GM12878 (cell line): Measurements from ENCODE around the gene S1PR2. TPM values are rescaled to one million over a fixed set of nuclear protein-coding genes. Genes with fewer than 3 reads are reported as not detected.

Source experiments
- ATAC-seq: fragments of 200-7000 bp; cut with Tn5 transposase; 3 replicates; pipeline ENCODE4 v1.9.1; 2020; ENCODE audit warnings: mild to moderate bottlenecking, moderate library complexity
- BruUV-seq: library from RNA; stranded (reverse); fragments of 400-500 nt; replicated peaks from 2 replicates; lab custom pipeline; 2021; lab: Mats Ljungman, UMichigan
- CTCF ChIA-PET: fragments of 300-600 bp; sonication (Branson Sonifier 250); formaldehyde crosslinking; extraction: SDS; loops from one replicate; lab custom pipeline; 2021; ENCODE audit warnings: inconsistent platforms; lab: Yijun Ruan, JAX
- POLR2A ChIA-PET: fragments of 350-600 bp; formaldehyde crosslinking; extraction: SDS; loops from one replicate; lab custom pipeline; 2021; ENCODE audit warnings: inconsistent platforms; lab: Charles Lee
- RAD21 ChIA-PET: fragments of 300-600 bp; sonication (Branson Sonifier 250); formaldehyde crosslinking; loops from one replicate; lab custom pipeline; 2023; ENCODE audit warnings: antibody characterized with exemption; ENCODE audit not compliant: unreplicated experiment; lab: Charles Lee
- SMC1A ChIA-PET: fragments of 300-600 bp; sonication (Branson Sonifier 250); formaldehyde crosslinking; loops from one replicate; lab custom pipeline; 2023; ENCODE audit not compliant: unreplicated experiment, uncharacterized antibody; lab: Charles Lee
- DNase-seq: peaks from one replicate; pipeline ENCODE4 v3.0.0-alpha.2; 2011; ENCODE audit warnings: low read depth, low spot score
- FAIRE-seq: peaks from 3 replicates; lab custom pipeline; 2011; peaks lifted over from hg19 to GRCh38; lab: Jason Lieb, UNC
- H2AFZ ChIP-seq: 2 replicates; pipeline ENCODE4 v1.6.0; 2011; ENCODE audit warnings: low read depth, low read length, control low read depth; ENCODE audit not compliant: control insufficient read depth
- H3K27ac ChIP-seq: 2 replicates; pipeline ENCODE4 v1.5.1; 2011; ENCODE audit warnings: control low read depth; ENCODE audit not compliant: control insufficient read depth, insufficient read depth
- H3K27me3 ChIP-seq, 2 experiments: replicated peaks in 1 of 2; 2 replicates each; pipeline versions ENCODE4 v1.6.0 to v1.6.1; 2011; ENCODE audit warnings: low read length in 1 of 2; ENCODE audit not compliant: control insufficient read depth in 2 of 2, insufficient read depth in 2 of 2
- H3K36me3 ChIP-seq, 2 experiments: 2 replicates each; pipeline ENCODE4 v1.5.1; 2011; ENCODE audit warnings: low read length in 1 of 2; ENCODE audit not compliant: control insufficient read depth in 2 of 2, insufficient read depth in 2 of 2
- H3K4me1 ChIP-seq: 2 replicates; pipeline ENCODE4 v1.6.1; 2011; ENCODE audit warnings: mild to moderate bottlenecking, low read length, moderate library complexity, mixed read lengths; ENCODE audit not compliant: control insufficient read depth, insufficient read depth
- H3K4me2 ChIP-seq: 2 replicates; pipeline ENCODE4 v1.6.0; 2011; ENCODE audit warnings: control low read depth; ENCODE audit not compliant: control insufficient read depth, insufficient read depth
- H3K4me3 ChIP-seq: fragments of 200-600 bp; sonication (generic); 2 replicates; pipeline ENCODE4 v1.5.1; 2016
- H3K79me2 ChIP-seq: 2 replicates; pipeline ENCODE4 v1.6.0; 2011; ENCODE audit warnings: low read length; ENCODE audit not compliant: control insufficient read depth, insufficient read depth
- H3K9ac ChIP-seq: 2 replicates; pipeline ENCODE4 v1.8.0; 2011; ENCODE audit warnings: low read length, control low read depth, mixed read lengths; ENCODE audit not compliant: control insufficient read depth, insufficient read depth
- H3K9me3 ChIP-seq: replicated peaks from 3 replicates; pipeline ENCODE4 v1.5.1; 2011; ENCODE audit warnings: mild to moderate bottlenecking, low read length; ENCODE audit not compliant: control insufficient read depth, insufficient read depth
- H4K20me1 ChIP-seq: 2 replicates; pipeline ENCODE4 v1.6.0; 2011; ENCODE audit not compliant: control insufficient read depth, insufficient read depth
- ASH2L ChIP-seq: fragments of 300-600, 200-600 bp; sonication (generic); IDR thresholded peaks from 2 replicates; pipeline ENCODE4 v1.6.1; 2017; ENCODE audit warnings: low read depth, mild to moderate bottlenecking, borderline replicate concordance
- E2F8 ChIP-seq: fragments of 450-650 bp; IDR thresholded peaks from 2 replicates; pipeline ENCODE4 v1.6.1; 2018; ENCODE audit warnings: mild to moderate bottlenecking, low read depth, moderate library complexity; ENCODE audit not compliant: partially characterized antibody
- EZH2 ChIP-seq: IDR thresholded peaks from 2 replicates; pipeline ENCODE4 v1.6.1; 2012; ENCODE audit warnings: low read depth, mild to moderate bottlenecking, control low read depth, inconsistent platforms, low read length, borderline replicate concordance; ENCODE audit not compliant: control insufficient read depth
- IKZF1 ChIP-seq: fragments of 450-650 bp; conservative IDR thresholded peaks from 2 replicates; pipeline ENCODE4 v1.6.1; 2017; ENCODE audit warnings: antibody characterized with exemption, mild to moderate bottlenecking
- NFIC ChIP-seq: IDR thresholded peaks from 2 replicates; pipeline ENCODE4 v1.6.1; 2012; ENCODE audit warnings: low read depth, mild to moderate bottlenecking, inconsistent platforms, low read length, moderate library complexity
- POLR2A ChIP-seq: IDR thresholded peaks from 2 replicates; pipeline ENCODE4 v1.6.1; 2011; ENCODE audit warnings: low read depth, mild to moderate bottlenecking, low read length
- POU2F2 ChIP-seq: IDR thresholded peaks from 3 replicates; pipeline ENCODE4 v1.6.1; 2011; ENCODE audit warnings: low read depth, mild to moderate bottlenecking, low read length, borderline replicate concordance
- SMAD5 ChIP-seq: IDR thresholded peaks from 2 replicates; pipeline ENCODE4 v1.6.1; 2016; ENCODE audit warnings: antibody characterized with exemption, low read depth
- TCF12 ChIP-seq: IDR thresholded peaks from 2 replicates; pipeline ENCODE4 v1.6.1; 2011; ENCODE audit warnings: low read depth, mild to moderate bottlenecking, low read length
- TCF3 ChIP-seq: IDR thresholded peaks from 2 replicates; pipeline ENCODE4 v1.6.1; 2012; ENCODE audit warnings: low read depth, mild to moderate bottlenecking, low read length, borderline replicate concordance; ENCODE audit not compliant: insufficient read depth
- ZNF622 ChIP-seq: fragments of 450-650 bp; IDR thresholded peaks from 2 replicates; pipeline ENCODE4 v1.6.1; 2017; ENCODE audit warnings: mild to moderate bottlenecking, inconsistent platforms
- WGBS: methylation state at CpG from one replicate; pipeline ENCODE4 v1.1.6; 2016; ENCODE audit warnings: low lambda C conversion rate; ENCODE audit not compliant: insufficient replicate concordance, insufficient coverage; ENCODE audit errors: missing lambda C conversion rate; 5-methylcytosine and 5-hydroxymethylcytosine counted together
- in situ Hi-C: fragments of 300-500 bp; cut with MboI; formaldehyde crosslinking; loops from 9 replicates; pipeline ENCODE4 v1.14.3; 2018; ENCODE audit warnings: mixed read lengths
- intact Hi-C: fragments of 100-400 bp; cut with micrococcal nuclease; formaldehyde crosslinking; loops from one replicate; pipeline ENCODE4 v1.14.2; 2022; ENCODE audit not compliant: unreplicated experiment
- polyA plus RNA-seq, 11 experiments: library from polyadenylated mRNA; depleted of rRNA in 4 of 11; unstranded in 6 of 11; stranded (reverse) in 5 of 11; fragments of >200 nt; fragmentation: Nextera tagmentation in 4 of 11; fragmentation: Illumina TruSeq in 1 of 11; extraction: Ambion mirVana in 4 of 11; extraction: Trizol in 1 of 11; gene quantifications; 1 replicate in 1 of 11; 2 replicates in 10 of 11; pipeline versions ENCODE4 v1.2.1 to v1.2.3, GENCODE V29; 2011 to 2016; ENCODE audit warnings: inconsistent platforms in 2 of 11, missing spikeins in 2 of 11, low read depth in 1 of 11
- total RNA-seq, 4 experiments: library from RNA; depleted of rRNA in 3 of 4; stranded (reverse); fragments of >200 nt in 3 of 4; fragmentation: Illumina TruSeq in 1 of 4; extraction: Trizol in 1 of 4; gene quantifications; 2 replicates each; pipeline versions ENCODE4 v1.2.1 to v1.2.3, GENCODE V29; 2013 to 2021
- TF ChIP-seq, protein P1 (sequence below): IDR thresholded peaks from 2 replicates; pipeline ENCODE4 v1.6.1; 2012; ENCODE audit warnings: low read depth, low read length, improper control_type of control experiment
- TF ChIP-seq, protein P2 (sequence below): fragments of 450-650 bp; IDR thresholded peaks from 2 replicates; pipeline ENCODE4 v1.6.1; 2016; ENCODE audit warnings: mild to moderate bottlenecking

The S1PR2 gene
- total and polyA plus RNA-seq, 10 of the 15 experiments (the other 5 are each of a cell fraction or from before 2014, with no cell fraction given), result 4.9 to 26.8 (median 11.6) TPM

DNA sequence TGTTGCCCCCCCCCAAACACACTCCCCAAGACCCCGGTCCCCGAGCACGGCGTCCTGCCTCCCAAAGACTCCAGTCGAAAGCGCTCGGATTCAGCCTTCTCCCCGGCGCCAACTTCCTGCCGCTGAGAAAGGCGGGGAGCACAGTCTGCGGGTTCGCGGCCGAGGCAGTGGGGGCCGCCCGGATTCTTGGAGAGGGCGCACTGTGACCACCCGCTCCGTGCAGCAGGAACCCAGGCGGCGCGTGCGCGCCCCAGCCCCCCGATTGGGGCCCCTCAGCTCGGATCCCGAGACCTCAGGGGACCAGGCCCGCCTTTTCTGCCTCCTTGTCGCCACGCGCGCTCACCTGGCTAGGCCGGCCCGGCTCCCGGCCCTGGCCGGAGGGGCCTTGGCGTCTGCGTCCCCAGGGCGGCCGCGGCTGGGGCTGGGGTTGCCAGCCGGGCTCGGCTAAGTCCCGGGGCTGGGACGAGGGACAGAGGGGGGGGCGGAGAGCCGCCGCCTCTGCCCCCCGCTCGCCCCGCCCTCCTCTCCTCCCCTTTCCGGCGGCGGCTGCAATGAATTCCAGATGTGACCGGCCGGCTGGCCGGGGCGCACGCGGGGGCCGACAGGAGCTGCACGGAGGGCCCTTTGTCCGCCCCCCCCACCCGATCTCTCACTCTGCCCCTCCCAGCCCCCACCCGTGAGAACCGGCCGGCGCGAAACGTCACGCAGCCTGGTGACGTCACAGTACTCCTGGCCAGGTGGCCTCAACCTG is at the start of gene S1PR2 (continued):
- TF ChIP-seq IKZF1 (peak; percentile 60), POU2F2 (peak; percentile 25; the same call in 1 of the 3 replicates), TCF3 (peak; percentile 63; the same call in 1 of the 2 replicates), ZNF622 (no peak)
- TF ChIP-seq, protein P1, sequence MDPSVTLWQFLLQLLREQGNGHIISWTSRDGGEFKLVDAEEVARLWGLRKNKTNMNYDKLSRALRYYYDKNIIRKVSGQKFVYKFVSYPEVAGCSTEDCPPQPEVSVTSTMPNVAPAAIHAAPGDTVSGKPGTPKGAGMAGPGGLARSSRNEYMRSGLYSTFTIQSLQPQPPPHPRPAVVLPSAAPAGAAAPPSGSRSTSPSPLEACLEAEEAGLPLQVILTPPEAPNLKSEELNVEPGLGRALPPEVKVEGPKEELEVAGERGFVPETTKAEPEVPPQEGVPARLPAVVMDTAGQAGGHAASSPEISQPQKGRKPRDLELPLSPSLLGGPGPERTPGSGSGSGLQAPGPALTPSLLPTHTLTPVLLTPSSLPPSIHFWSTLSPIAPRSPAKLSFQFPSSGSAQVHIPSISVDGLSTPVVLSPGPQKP, result no peak

GRCh38 chr19:10279737-10280442 is 48.8 kb upstream of the S1PR2 start:
- Histone ChIP-seq H2AFZ (no peak overlapping the region), H3K36me3 (peaks cover 24 to 30% of the 10 kb centered on the region in 2 experiments; a peak in 3 of 4 replicates), H3K9me3 (no peaks in the 10 kb centered on the region), H3K27me3 (no peaks in the 10 kb centered on the region), H4K20me1 (peaks cover 4% of the 10 kb centered on the region; the same call in 1 of the 2 replicates), H3K4me1 (peaks cover 11% of the 10 kb centered on the region), H3K4me3 (peak overlapping the region; percentile 47; the same call in 1 of the 2 replicates), H3K79me2 (peaks cover 36% of the 10 kb centered on the region), H3K9ac (no peak overlapping the region), H3K27ac (no peak overlapping the region), H3K4me2 (peak overlapping the region; percentile 30)
- ChIA-PET RAD21 (interaction anchor here (1.0 to 1.8 kb wide), 6 partner anchors 9 to 111 kb away, joined by 3 to 7 read pairs (median 4); partner anchors contain the start of genes ICAM1 and ICAM5), CTCF (interaction anchor here (0.7 to 2.8 kb wide), 6 partner anchors 9 to 127 kb away, joined by 3 to 13 read pairs (median 7); partner anchors contain the start of genes ICAM1 and ICAM5), SMC1A (interaction anchor here (0.8 to 3.0 kb wide), 4 partner anchors 9 to 478 kb away, joined by 3 to 15 read pairs (median 6); partner anchors contain the start of gene ICAM5), POLR2A (interaction anchor here (0.5 to 2.2 kb wide), 7 partner anchors 9 to 146 kb away, joined by 3 to 13 read pairs (median 4); partner anchors contain the start of genes ICAM1 and ICAM5)
- DNase-seq (no peak), FAIRE-seq (no peak), ATAC-seq (peak; percentile 30)
- WGBS, result 51% methylated on average over 5 of the region's 5 CpGs
- TSS peak; percentile 50 for BruUV-seq
- in situ Hi-C loops, result no loop called here
- intact Hi-C loops, result no loop called here
- TF ChIP-seq POLR2A, result peak; percentile 32; the same call in 1 of the 2 replicates
- TF ChIP-seq E2F8, result no peak
- no peak for TF ChIP-seq ASH2L
- no peak for TF ChIP-seq EZH2
- no peak for TF ChIP-seq TCF12
- no peak for TF ChIP-seq NFIC
- TF ChIP-seq SMAD5, result peak; percentile 16; the same call in 1 of the 2 replicates
- TF ChIP-seq, protein P1, result no peak
- TF ChIP-seq, protein P2, sequence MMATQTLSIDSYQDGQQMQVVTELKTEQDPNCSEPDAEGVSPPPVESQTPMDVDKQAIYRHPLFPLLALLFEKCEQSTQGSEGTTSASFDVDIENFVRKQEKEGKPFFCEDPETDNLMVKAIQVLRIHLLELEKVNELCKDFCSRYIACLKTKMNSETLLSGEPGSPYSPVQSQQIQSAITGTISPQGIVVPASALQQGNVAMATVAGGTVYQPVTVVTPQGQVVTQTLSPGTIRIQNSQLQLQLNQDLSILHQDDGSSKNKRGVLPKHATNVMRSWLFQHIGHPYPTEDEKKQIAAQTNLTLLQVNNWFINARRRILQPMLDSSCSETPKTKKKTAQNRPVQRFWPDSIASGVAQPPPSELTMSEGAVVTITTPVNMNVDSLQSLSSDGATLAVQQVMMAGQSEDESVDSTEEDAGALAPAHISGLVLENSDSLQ, result peak; percentile 60; the same call in 1 of the 2 replicates
